Measurements from ENCODE around the gene PROSER3.

Gene PROSER3

DNA sequence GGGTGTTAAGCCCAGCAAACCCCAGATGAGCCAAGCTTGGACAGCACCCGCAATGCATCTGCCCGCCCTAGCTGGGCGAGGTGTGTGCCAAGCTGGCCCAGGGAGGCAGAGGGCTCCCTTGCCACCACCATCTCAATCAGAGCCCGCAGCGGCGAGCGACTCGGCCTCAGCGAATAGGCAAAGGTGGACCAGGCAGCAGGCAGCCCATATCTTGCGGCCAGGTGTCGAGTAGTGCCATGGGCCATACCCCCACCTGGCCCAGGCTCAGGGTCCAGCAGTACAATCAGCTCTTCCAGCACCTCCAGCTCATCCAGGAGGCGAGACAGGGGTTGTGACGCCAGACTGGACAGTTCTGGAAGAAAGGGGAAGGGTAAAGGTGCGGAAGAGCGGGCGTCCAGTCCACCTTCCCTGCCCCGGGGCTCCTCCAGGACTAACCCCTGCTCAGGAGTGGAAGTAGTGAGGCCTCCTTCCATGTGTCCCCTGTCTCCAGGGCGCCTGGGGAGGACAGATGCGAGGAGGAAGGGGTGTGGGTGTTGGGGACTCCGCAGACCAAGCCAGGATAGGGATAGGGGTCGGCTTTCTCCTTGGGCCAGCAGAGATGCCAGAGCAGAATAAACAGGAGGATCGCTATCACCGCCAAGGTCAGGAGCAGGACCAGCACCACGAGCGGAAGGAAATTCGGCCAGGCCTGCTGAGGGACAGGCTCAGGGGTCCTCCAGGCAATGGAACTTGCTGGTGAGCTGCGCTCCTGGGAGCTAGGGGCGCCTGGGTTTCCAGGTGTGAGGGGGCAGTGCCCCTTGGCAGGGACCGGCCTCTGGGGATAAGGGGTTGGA, 18.5 kb upstream of the PROSER3 start:
- DNase-seq (ENCODE audit: low read depth), result no peak
- peak overlapping the region; percentile 65 for H3K4me3 ChIP-seq (ENCODE audit: low read depth, low read length)
- TF ChIP-seq, protein P1, sequence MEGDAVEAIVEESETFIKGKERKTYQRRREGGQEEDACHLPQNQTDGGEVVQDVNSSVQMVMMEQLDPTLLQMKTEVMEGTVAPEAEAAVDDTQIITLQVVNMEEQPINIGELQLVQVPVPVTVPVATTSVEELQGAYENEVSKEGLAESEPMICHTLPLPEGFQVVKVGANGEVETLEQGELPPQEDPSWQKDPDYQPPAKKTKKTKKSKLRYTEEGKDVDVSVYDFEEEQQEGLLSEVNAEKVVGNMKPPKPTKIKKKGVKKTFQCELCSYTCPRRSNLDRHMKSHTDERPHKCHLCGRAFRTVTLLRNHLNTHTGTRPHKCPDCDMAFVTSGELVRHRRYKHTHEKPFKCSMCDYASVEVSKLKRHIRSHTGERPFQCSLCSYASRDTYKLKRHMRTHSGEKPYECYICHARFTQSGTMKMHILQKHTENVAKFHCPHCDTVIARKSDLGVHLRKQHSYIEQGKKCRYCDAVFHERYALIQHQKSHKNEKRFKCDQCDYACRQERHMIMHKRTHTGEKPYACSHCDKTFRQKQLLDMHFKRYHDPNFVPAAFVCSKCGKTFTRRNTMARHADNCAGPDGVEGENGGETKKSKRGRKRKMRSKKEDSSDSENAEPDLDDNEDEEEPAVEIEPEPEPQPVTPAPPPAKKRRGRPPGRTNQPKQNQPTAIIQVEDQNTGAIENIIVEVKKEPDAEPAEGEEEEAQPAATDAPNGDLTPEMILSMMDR (IDR thresholded peaks at IDR 0.05; ENCODE audit: low read depth, low read length, missing control alignments), result no peak

GRCh38 chr19:35740108-35740422, 17.9 kb upstream of the PROSER3 start:
- peak overlapping the region; percentile 65 for H3K4me3 ChIP-seq (ENCODE audit: low read depth, low read length)
- DNase-seq (ENCODE audit: low read depth), result no peak
- TF ChIP-seq, protein P1 (IDR thresholded peaks at IDR 0.05; ENCODE audit: low read depth, low read length, missing control alignments), result no peak

DNA sequence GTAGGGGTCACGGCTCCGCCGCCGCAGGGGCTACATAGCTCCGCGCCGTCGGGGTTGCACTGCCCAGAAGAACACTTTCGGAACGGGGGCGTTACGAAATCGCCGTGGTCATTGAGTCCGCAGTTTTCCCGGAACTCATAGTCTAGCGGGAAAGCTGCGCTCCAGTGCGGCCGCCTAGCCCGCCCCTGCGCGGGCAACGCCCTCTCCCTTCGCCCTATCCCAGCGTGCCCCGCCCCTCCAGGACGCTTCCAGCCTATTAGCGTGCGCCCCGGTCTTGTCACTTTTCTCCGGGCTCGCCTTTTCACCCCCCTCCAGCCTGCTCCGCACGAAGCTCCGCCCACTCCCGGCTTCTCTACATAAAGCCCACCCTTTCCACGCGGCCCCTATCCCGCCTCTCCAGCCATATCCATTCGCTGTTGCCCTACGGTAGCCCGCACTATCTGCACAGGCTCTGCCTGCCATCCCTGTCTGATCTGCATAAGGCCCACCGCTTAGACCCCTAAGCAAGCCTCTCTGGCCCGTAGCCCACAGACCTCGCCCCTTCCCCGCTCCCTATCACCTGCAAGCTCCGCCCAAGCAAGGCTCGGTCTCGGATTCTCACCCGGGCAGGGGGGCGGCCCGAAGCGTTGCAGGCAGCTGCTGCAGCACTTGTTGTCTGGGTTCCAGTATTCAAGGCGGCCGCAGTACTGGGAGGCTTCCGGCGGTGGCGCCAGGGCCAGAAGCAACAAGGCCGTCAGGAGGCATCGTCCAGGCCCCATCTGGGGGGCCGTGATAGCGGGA, 17.4 kb upstream of the PROSER3 start:
- TF ChIP-seq, protein P1 (IDR thresholded peaks at IDR 0.05; ENCODE audit: low read depth, low read length, missing control alignments), result no peak
- DNase-seq (ENCODE audit: low read depth), result peak; percentile 86

DNA sequence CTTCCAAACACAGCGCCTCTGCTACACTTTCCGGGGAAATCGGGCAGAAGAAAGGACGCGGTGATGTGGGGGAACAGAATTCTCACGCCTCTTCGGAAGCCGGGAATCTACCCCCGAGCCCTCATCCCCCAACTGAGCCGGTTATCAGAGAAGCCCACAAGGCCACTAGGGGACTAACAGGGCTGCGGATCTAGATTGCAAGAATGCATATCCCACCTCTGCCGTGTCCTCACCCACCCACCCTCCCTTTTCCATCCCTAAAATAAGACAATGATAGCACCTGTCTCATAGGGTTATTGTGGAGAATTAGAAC, 16.8 kb upstream of the PROSER3 start:
- TF ChIP-seq, protein P1 (IDR thresholded peaks at IDR 0.05; ENCODE audit: low read depth, low read length, missing control alignments), result peak; percentile 33
- DNase-seq (ENCODE audit: low read depth), result no peak
- H3K4me3 ChIP-seq (ENCODE audit: low read depth, low read length), result peak overlapping the region; percentile 65

More for the DNA sequence above, 17.4 kb upstream of the PROSER3 start:
- peak overlapping the region; percentile 65 for H3K4me3 ChIP-seq (ENCODE audit: low read depth, low read length)

DNA sequence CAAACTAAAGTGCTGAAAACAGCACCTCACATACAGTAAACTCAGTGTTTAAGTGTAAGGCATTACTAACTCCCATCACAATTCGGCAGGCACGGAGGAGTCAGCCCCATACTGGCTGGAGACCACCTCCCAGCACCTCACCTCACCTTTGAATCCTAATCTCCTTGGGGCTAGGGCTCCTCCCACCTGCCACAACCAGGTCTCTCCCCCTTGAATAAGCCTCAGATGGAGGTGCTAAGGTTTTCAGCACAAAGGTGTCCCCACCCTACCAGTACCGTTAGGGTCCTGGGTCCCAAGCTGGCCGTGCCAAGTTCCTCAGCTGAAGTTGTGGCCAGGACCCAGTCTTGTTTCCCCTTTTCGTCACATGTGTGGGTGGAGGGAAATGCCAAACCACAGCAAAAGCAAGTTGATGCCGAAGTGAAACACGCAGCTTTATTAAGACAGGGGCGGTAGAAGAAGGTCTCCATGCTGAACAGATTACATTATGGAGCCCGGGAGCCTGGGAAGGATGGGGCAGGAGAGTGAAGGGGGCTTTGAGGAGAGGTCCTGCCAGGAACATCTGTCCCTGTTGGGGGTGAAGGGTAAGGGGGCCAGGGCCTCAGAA, 15.8 kb upstream of the PROSER3 start, which contains the start of gene IGFLR1:
IGFLR1 (minus strand) TSS at position 332 of the 604 bp plus-strand sequence. CDS start 1,272 bp downstream, outside the sequence.
- TF ChIP-seq, protein P1 (IDR thresholded peaks at IDR 0.05; ENCODE audit: low read depth, low read length, missing control alignments), result no peak
- H3K4me3 ChIP-seq (ENCODE audit: low read depth, low read length), result peak within 1 kb of the TSS; percentile 65

GRCh38 chr19:35743640-35744429, 14.1 kb upstream of the PROSER3 start:
- DNase-seq (ENCODE audit: low read depth), result no peak
- TF ChIP-seq, protein P1 (IDR thresholded peaks at IDR 0.05; ENCODE audit: low read depth, low read length, missing control alignments), result no peak
- H3K4me3 ChIP-seq (ENCODE audit: low read depth, low read length), result peak overlapping the region; percentile 77

More for the DNA sequence above, 15.8 kb upstream of the PROSER3 start, which contains the start of gene IGFLR1:
- DNase-seq (ENCODE audit: low read depth), result peak; percentile 79
